Astrocyte of the spinal cord (primary cell): Measurements from ENCODE around the gene PGLYRP2.

Experiments
- DNase-seq: peaks from one replicate; pipeline ENCODE4 v3.0.0; 2011; ENCODE audit warnings: low read depth, low spot score
- H3K4me3 ChIP-seq: 2 replicates; pipeline ENCODE4 v1.5.1; 2011; ENCODE audit warnings: low read depth, mild to moderate bottlenecking, low read length, moderate library complexity
- in situ Hi-C: cut with HindIII; loops from 2 replicates; pipeline ENCODE4 v1.10.0; 2017; ENCODE audit warnings: low sequenced_read_pairs
- TF ChIP-seq, protein P1 (sequence below): IDR thresholded peaks from 2 replicates; pipeline ENCODE4 v1.5.1; 2012; ENCODE audit warnings: low read depth, mild to moderate bottlenecking, low read length, inconsistent platforms

The PGLYRP2 gene, protein sequence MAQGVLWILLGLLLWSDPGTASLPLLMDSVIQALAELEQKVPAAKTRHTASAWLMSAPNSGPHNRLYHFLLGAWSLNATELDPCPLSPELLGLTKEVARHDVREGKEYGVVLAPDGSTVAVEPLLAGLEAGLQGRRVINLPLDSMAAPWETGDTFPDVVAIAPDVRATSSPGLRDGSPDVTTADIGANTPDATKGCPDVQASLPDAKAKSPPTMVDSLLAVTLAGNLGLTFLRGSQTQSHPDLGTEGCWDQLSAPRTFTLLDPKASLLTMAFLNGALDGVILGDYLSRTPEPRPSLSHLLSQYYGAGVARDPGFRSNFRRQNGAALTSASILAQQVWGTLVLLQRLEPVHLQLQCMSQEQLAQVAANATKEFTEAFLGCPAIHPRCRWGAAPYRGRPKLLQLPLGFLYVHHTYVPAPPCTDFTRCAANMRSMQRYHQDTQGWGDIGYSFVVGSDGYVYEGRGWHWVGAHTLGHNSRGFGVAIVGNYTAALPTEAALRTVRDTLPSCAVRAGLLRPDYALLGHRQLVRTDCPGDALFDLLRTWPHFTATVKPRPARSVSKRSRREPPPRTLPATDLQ

DNA sequence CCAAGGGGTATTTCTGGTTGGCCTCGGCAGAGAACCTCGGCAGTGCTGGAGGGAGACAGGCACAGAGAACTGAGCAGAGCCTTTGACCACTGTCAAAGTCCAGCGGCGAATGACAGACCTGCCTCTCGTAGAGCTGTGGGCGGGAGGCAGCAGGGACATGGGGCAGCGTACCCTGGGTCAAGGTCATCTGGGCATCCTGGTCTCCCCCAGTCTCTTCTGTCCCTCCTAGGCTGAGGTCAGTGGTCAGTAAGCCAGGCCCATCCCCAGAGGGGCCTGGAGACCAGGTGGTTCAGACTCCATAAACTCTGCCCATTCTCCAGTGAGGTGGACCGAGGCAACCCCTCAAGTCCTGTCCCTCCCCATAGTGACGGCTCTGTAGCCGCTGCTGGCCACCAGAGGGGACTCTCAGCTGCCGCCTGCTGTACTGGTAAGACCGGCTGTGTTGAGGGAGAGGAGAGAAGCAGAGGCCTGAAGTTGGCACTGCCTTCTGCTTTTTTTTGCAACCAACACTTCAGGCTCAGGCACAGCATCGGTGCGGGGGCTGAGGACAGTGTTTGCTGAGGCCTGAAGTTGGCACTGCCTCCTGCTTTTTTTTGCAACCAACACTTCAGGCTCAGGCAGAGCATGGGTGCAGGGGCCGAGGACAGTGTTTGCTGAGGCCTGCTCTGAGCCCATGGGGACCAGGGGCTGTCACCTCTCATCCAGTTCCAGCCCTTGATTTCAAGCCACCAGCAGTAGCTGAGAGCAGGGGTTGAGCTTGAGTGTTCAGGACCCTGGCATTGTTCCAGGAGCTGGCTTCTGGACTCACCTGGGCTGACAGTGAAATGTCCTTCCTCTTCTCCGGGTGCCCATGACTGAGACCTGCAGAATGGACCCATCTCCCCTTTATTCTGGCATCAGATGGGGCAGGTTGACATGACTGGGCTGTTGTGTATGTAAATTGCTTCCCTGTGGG is at the start of gene PGLYRP2:
Gene PGLYRP2 (minus strand): TSS at position 111 of the 955 bp plus-strand sequence. CDS start 130 bp downstream, outside the sequence.
- no peak for DNase-seq
- no peak within 1 kb of the TSS for H3K4me3 ChIP-seq
- in situ Hi-C loops = no loop called here
- TF ChIP-seq, protein P1, sequence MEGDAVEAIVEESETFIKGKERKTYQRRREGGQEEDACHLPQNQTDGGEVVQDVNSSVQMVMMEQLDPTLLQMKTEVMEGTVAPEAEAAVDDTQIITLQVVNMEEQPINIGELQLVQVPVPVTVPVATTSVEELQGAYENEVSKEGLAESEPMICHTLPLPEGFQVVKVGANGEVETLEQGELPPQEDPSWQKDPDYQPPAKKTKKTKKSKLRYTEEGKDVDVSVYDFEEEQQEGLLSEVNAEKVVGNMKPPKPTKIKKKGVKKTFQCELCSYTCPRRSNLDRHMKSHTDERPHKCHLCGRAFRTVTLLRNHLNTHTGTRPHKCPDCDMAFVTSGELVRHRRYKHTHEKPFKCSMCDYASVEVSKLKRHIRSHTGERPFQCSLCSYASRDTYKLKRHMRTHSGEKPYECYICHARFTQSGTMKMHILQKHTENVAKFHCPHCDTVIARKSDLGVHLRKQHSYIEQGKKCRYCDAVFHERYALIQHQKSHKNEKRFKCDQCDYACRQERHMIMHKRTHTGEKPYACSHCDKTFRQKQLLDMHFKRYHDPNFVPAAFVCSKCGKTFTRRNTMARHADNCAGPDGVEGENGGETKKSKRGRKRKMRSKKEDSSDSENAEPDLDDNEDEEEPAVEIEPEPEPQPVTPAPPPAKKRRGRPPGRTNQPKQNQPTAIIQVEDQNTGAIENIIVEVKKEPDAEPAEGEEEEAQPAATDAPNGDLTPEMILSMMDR = no peak

DNA sequence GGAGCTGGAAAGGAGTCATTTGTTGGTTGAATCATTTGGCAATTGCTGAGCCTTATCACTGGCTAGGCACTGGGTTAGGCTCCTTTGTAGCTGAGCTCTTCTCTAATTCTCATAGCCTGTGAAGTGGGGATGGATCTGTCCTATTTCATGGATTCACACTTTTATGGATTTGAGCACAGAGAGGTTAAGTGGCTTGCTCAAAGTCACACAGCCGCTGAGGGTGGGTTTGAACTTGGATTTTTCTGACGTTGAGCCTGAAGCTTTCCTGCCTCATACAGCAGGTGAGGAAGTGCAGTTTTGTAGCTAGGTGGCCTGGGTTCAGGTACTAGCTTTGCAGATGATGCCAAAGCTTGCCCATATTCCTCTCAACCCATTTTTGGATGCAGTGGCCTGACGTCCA is 48.4 kb upstream of the PGLYRP2 start:
- no peak for DNase-seq
- no peak overlapping the region for H3K4me3 ChIP-seq
- TF ChIP-seq, protein P1 = no peak
- in situ Hi-C loops = no loop called here

DNA sequence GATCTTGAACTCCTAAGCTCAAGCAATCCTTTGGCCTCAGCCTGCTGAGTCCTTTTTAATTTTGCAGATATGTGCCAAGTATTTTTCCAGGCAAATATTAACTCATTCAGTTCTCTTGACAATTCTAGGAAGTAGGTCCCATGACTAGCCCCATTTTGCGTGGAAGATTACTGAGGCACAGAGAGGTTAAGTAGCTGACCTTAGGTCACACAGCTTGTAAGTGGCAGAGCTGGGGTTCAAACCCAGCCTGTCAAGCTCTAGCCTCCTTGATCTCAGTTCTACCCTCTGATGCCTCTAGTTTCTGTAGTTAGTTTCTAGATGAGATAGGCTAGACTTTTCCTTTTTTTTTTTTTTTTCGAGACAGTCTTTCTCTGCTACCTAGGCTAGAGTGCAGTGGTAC is 47.1 kb upstream of the PGLYRP2 start:
- in situ Hi-C loops = no loop called here
- no peak overlapping the region for H3K4me3 ChIP-seq
- no peak for DNase-seq
- TF ChIP-seq, protein P1 = no peak

DNA sequence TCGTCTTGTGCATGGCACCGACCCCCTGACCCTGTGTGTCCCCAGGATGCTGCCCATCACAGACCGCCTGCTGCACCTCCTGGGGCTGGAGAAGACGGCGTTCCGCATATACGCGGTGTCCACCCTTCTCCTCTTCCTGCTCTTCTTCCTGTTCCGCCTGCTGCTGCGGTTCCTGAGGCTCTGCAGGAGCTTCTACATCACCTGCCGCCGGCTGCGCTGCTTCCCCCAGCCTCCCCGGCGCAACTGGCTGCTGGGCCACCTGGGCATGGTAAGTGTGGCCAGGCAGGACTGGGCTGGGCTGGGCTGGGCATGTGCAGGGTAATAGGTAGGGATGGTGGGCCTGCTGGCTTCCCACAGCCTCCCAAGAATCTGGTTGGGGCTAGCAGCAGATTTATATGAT is 46.0 kb upstream of the PGLYRP2 start:
- in situ Hi-C loops = no loop called here
- no peak overlapping the region for H3K4me3 ChIP-seq
- no peak for DNase-seq
- TF ChIP-seq, protein P1 = no peak

DNA sequence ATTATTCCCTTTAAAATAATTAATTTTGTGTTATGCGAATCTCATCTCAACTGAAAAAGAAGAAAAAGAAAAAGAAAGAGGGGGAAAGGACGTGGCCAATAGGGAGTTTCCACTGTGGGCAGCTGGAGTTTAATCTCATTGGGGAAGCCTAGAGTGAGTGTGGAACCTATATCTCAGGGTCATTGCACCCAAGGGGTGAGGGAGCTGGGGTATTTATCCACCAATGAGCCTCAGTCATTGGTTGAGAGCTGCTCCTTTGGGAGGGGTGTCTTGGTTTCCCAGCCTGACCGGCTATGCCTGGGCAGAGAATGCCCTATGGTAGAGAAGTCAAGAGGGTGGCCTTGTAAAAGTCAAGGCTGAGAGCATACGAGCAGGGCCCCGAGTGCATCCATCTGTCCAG is 45.5 kb upstream of the PGLYRP2 start:
- TF ChIP-seq, protein P1 = no peak
- in situ Hi-C loops = no loop called here
- no peak overlapping the region for H3K4me3 ChIP-seq
- no peak for DNase-seq

DNA sequence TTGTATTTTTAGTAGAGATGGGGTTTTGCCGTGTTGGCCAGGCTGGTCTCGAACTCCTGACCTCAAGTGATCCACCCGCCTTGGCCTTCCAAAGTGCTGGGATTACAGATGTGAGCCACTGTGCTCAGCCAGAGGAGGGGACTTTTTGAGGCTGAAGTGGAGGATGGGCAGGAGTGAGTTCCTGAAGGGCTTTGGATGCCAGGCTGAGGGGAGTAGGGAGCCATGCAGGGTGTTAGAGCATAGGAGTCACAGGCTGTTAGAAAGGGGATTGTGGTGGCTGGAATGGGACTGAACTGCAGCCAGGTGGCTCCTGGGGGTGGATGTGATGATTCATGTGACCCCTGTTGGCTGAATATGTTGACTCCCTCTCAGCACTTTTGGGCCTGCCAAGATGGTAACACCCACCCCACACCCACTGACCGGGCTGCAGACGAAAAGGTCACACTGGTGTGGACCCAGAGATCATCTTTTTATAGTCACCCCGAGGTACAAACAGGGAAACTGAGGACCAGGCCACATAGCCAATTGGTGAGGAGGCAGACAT is 40.2 kb upstream of the PGLYRP2 start:
- H3K4me3 ChIP-seq = no peak overlapping the region
- in situ Hi-C loops = no loop called here

More for the DNA sequence above, 40.2 kb upstream of the PGLYRP2 start:
- TF ChIP-seq, protein P1 = no peak
- DNase-seq = no peak
